Measurements from ENCODE around the gene PRSS33.

DNA sequence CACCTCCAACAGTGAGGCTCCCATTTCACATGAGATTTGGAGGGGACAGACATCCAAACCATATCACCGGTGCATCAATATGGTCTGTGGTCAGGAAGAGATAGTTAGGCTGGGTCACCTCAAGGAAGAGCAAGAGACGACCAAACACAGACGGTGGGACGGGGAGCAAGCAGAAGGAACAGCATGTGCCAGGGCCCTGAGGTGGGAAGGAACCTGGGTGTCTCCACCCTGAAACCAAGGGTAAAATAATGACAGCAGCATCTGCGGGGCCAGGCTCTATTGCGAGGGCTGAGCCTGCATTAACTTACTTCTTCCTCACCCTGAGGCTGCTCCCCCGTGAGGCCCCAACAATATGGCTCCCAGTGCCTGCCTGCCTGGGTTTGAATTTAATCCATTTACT lies 20.8 kb upstream of the PRSS33 start:
- TF ChIP-seq, protein P1, sequence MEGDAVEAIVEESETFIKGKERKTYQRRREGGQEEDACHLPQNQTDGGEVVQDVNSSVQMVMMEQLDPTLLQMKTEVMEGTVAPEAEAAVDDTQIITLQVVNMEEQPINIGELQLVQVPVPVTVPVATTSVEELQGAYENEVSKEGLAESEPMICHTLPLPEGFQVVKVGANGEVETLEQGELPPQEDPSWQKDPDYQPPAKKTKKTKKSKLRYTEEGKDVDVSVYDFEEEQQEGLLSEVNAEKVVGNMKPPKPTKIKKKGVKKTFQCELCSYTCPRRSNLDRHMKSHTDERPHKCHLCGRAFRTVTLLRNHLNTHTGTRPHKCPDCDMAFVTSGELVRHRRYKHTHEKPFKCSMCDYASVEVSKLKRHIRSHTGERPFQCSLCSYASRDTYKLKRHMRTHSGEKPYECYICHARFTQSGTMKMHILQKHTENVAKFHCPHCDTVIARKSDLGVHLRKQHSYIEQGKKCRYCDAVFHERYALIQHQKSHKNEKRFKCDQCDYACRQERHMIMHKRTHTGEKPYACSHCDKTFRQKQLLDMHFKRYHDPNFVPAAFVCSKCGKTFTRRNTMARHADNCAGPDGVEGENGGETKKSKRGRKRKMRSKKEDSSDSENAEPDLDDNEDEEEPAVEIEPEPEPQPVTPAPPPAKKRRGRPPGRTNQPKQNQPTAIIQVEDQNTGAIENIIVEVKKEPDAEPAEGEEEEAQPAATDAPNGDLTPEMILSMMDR (conservative IDR thresholded peaks at IDR 0.05; ENCODE audit: low read length) = no peak
- no peak for TF ChIP-seq EZH2phosphoT487 (IDR thresholded peaks at IDR 0.05; ENCODE audit: borderline replicate concordance)

Data from Loucy (cell line).